Activated T-helper 1 cell treated with Interleukin-2 at 50 U/mL for 16 hours (primary cell): ENCODE results near the gene ERN2.

ENCODE experiments used
- DNase-seq: peaks from one replicate; pipeline ENCODE4 v3.0.0-alpha.2; 2020; ENCODE audit warnings: low read depth

The ERN2 gene

DNA sequence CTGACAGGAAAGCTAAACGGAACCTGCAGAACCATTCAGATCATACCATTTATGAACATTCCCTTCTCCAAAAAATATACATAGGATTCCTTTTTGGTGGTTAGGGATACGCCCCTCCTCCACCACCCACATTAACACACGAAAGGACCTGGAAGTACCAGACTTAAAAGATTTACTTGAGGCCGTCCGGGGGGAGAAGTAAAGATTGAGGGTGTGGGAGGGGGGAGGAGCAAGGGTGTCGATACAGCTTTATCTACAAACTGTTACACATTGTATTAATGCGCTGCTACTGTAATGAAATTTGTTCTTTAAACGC, 72.4 kb downstream of the ERN2 start:
- DNase-seq = no peak
